SK-N-SH (cell line): ENCODE results near the gene MCRIP2. TPM values are rescaled to one million over a fixed set of nuclear protein-coding genes. Genes with fewer than 3 reads are reported as not detected.
A peak's percentile ranks its signal among the peaks of the same experiment; 100 is the strongest.

Source experiments
- CTCF ChIA-PET: fragments of 300-600, 350-600 bp; formaldehyde crosslinking; extraction: SDS; loops from one replicate; lab custom pipeline; 2021; lab: Yijun Ruan, JAX
- POLR2A ChIA-PET: fragments of 350-600 bp; sonication (Branson Sonifier 250); formaldehyde crosslinking; extraction: SDS; loops from one replicate; lab custom pipeline; 2020; ENCODE audit warnings: antibody characterized with exemption, inconsistent platforms; lab: Yijun Ruan, JAX
- DNase-seq: peaks from one replicate; pipeline ENCODE4 v3.0.0; 2012
- H2AFZ ChIP-seq: fragments of 200-600 bp; sonication (generic); 2 replicates; pipeline ENCODE4 v1.8.1; 2016; ENCODE audit warnings: antibody characterized with exemption, mild to moderate bottlenecking, low read depth
- H3F3A ChIP-seq: fragments of 200-600 bp; sonication (generic); replicated peaks from 2 replicates; pipeline ENCODE3; 2016; ENCODE audit warnings: antibody characterized with exemption, mild to moderate bottlenecking; ENCODE audit not compliant: insufficient read depth
- H3K27ac ChIP-seq, 2 experiments: fragments of 200-500 bp in 1 of 2; fragments of 200-600 bp in 1 of 2; sonication (Bioruptor generic) in 1 of 2; sonication (generic), shearing (Covaris generic) in 1 of 2; 2 replicates each; pipeline versions ENCODE4 v1.5.1 to v1.6.1; 2014 to 2016; ENCODE audit warnings: low read depth in 2 of 2, inconsistent platforms in 1 of 2, low read length in 1 of 2, mild to moderate bottlenecking in 1 of 2, mixed read lengths in 1 of 2
- H3K27me3 ChIP-seq: fragments of 200-600 bp; sonication (generic), shearing (Covaris generic); 2 replicates; pipeline ENCODE4 v1.6.1; 2016; ENCODE audit warnings: mixed run types; ENCODE audit not compliant: insufficient read depth
- H3K36me3 ChIP-seq, 2 experiments: fragments of 200-500 bp in 1 of 2; fragments of 200-600 bp in 1 of 2; sonication (Bioruptor generic) in 1 of 2; sonication (generic) in 1 of 2; replicated peaks in 1 of 2; 2 replicates each; pipeline versions ENCODE3 to v1.5.1; 2014 to 2016; ENCODE audit warnings: low read length in 1 of 2, mild to moderate bottlenecking in 1 of 2; ENCODE audit not compliant: insufficient read depth in 2 of 2, control insufficient read depth in 1 of 2
- H3K4me1 ChIP-seq, 2 experiments: fragments of 200-500 bp in 1 of 2; fragments of 200-600 bp in 1 of 2; sonication (Bioruptor generic) in 1 of 2; sonication (generic), shearing (Covaris generic) in 1 of 2; 2 replicates each; pipeline versions ENCODE4 v1.5.1 to v1.6.1; 2014 to 2016; ENCODE audit warnings: low read depth in 1 of 2, low read length in 1 of 2, mixed run types in 1 of 2; ENCODE audit not compliant: insufficient read depth in 2 of 2, control insufficient read depth in 1 of 2
- H3K4me2 ChIP-seq: fragments of 200-600 bp; sonication (generic), shearing (Covaris generic); 2 replicates; pipeline ENCODE4 v1.6.1; 2017; ENCODE audit warnings: mixed run types
- H3K4me3 ChIP-seq, 2 experiments: fragments of 200-500 bp in 1 of 2; fragments of 200-600 bp in 1 of 2; sonication (Bioruptor generic) in 1 of 2; sonication (generic), shearing (Covaris generic) in 1 of 2; 2 replicates each; pipeline versions ENCODE4 v1.5.1 to v1.8.1; 2014 to 2016; ENCODE audit warnings: low read depth in 2 of 2, inconsistent platforms in 1 of 2, low read length in 1 of 2, mild to moderate bottlenecking in 1 of 2, mixed read lengths in 1 of 2, moderate library complexity in 1 of 2
- H3K79me2 ChIP-seq: fragments of 200-600 bp; sonication (generic); 2 replicates; pipeline ENCODE4 v1.8.1; 2017; ENCODE audit warnings: mild to moderate bottlenecking; ENCODE audit not compliant: insufficient read depth
- H3K9ac ChIP-seq: fragments of 200-600 bp; sonication (generic); 2 replicates; pipeline ENCODE4 v1.6.1; 2017; ENCODE audit warnings: mixed run types
- H3K9me2 ChIP-seq: fragments of 200-600 bp; sonication (generic); 2 replicates; pipeline ENCODE4 v1.6.1; 2017; ENCODE audit warnings: mixed run types
- H3K9me3 ChIP-seq: fragments of 200-600 bp; sonication (generic); 2 replicates; pipeline ENCODE4 v1.6.1; 2017; ENCODE audit warnings: mixed run types, mild to moderate bottlenecking, moderate library complexity
- H4K20me1 ChIP-seq: fragments of 200-600 bp; sonication (generic); 2 replicates; pipeline ENCODE4 v1.6.1; 2017; ENCODE audit warnings: mild to moderate bottlenecking, mixed run types; ENCODE audit not compliant: insufficient read depth
- CHD2 ChIP-seq: fragments of 150-350 bp; IDR thresholded peaks from 2 replicates; pipeline ENCODE4 v1.6.1; 2018; ENCODE audit warnings: low read length; ENCODE audit not compliant: partially characterized antibody
- CTCF ChIP-seq: fragments of 200-600 bp; sonication (generic); IDR thresholded peaks from 2 replicates; pipeline ENCODE4 v1.6.1; 2017; ENCODE audit warnings: antibody characterized with exemption, mild to moderate bottlenecking, moderate library complexity
- EZH2phosphoT487 ChIP-seq: fragments of 200-600 bp; sonication (generic); IDR thresholded peaks from 2 replicates; pipeline ENCODE4 v1.6.1; 2017; ENCODE audit warnings: low read depth, mixed run types, mild to moderate bottlenecking, antibody characterized with exemption, moderate library complexity, borderline replicate concordance
- GATA2 ChIP-seq: sonication (generic); formaldehyde crosslinking; IDR thresholded peaks from 2 replicates; pipeline ENCODE4 v1.5.0; 2020; ENCODE audit warnings: mild to moderate bottlenecking, missing genetic modification reagents
- JUND ChIP-seq: IDR thresholded peaks from 2 replicates; pipeline ENCODE4 v1.4.0; 2012
- MAX ChIP-seq: IDR thresholded peaks from 2 replicates; pipeline ENCODE4 v1.4.0; 2012; ENCODE audit warnings: low read depth
- MEF2A ChIP-seq: IDR thresholded peaks from 2 replicates; pipeline ENCODE4 v1.4.0; 2012; ENCODE audit warnings: low read depth, borderline replicate concordance
- MXI1 ChIP-seq: IDR thresholded peaks from 2 replicates; pipeline ENCODE4 v1.6.1; 2012; ENCODE audit warnings: mild to moderate bottlenecking, low read depth, low read length, improper control_type of control experiment
- NRF1 ChIP-seq: IDR thresholded peaks from 2 replicates; pipeline ENCODE4 v1.6.1; 2012; ENCODE audit warnings: low read depth, mild to moderate bottlenecking, low read length
- PBX3 ChIP-seq: IDR thresholded peaks from 2 replicates; pipeline ENCODE4; 2012
- POLR2AphosphoS5 ChIP-seq: IDR thresholded peaks from 2 replicates; pipeline ENCODE4 v1.6.1; 2012; ENCODE audit warnings: low read depth, low read length
- REST ChIP-seq: IDR thresholded peaks from 2 replicates; pipeline ENCODE4 v1.6.1; 2012; ENCODE audit warnings: mild to moderate bottlenecking, low read depth, low read length, moderate library complexity
- RFX5 ChIP-seq: IDR thresholded peaks from 2 replicates; pipeline ENCODE4 v1.6.1; 2012; ENCODE audit warnings: mild to moderate bottlenecking, improper control_type of control experiment, low read length
- SIN3A ChIP-seq: IDR thresholded peaks from 2 replicates; pipeline ENCODE4 v1.6.1; 2012; ENCODE audit warnings: low read depth, mild to moderate bottlenecking, low read length, moderate library complexity, borderline replicate concordance
- TCF12 ChIP-seq: IDR thresholded peaks from 2 replicates; pipeline ENCODE4 v1.4.0; 2012
- USF1 ChIP-seq: IDR thresholded peaks from 2 replicates; pipeline ENCODE4 v1.4.0; 2012; ENCODE audit warnings: low read depth, borderline replicate concordance
- WGBS: methylation state at CpG from one replicate; pipeline ENCODE4 v1.1.6; 2017; ENCODE audit warnings: low lambda C conversion rate; 5-methylcytosine and 5-hydroxymethylcytosine counted together
- polyA plus RNA-seq, 3 experiments: library from polyadenylated mRNA; depleted of rRNA; stranded (reverse); fragments of >200 nt; gene quantifications; 2 replicates each; pipeline ENCODE4 v1.2.3, GENCODE V29; 2012

The MCRIP2 gene
- polyA plus RNA-seq, 1 of the 3 experiments (the other 2 are of a cell fraction): 36.9 TPM

GRCh38 chr16:629185-629832 lies 12.3 kb upstream of the MCRIP2 start:
- H3K4me1 ChIP-seq: peaks cover 10 to 30% of the 10 kb centered on the region in 2 experiments; a peak in 3 of 4 replicates
- peaks cover 0 to 16% of the 10 kb centered on the region in 2 experiments for H3K36me3 ChIP-seq
- H3K4me3 ChIP-seq: no peak overlapping the region
- H4K20me1 ChIP-seq: no peaks in the 10 kb centered on the region
- no peaks in the 10 kb centered on the region for H3K79me2 ChIP-seq
- H3K9me2 ChIP-seq: no peaks in the 10 kb centered on the region
- H3K27me3 ChIP-seq: no peaks in the 10 kb centered on the region
- H3K4me2 ChIP-seq: no peak overlapping the region
- H3K27ac ChIP-seq: peak overlapping the region in 1 of 2 experiments; percentile 62; a peak in 1 of 4 replicates
- ChIA-PET POLR2A (interaction anchor here (0.9 kb wide), 2 partner anchors 30 to 58 kb away, joined by 3 read pairs; no protein-coding TSS in a partner anchor), CTCF (interaction anchor here (1.3 kb wide), 1 partner anchor 39 kb away, joined by 3 read pairs; the partner anchor contains the start of gene RAB40C)
- no peaks in the 10 kb centered on the region for H3K9me3 ChIP-seq
- peaks cover 4% of the 10 kb centered on the region for H3F3A ChIP-seq
- WGBS: 91% methylated on average over 15 of the region's 29 CpGs
- no peak overlapping the region for H3K9ac ChIP-seq
- no peak overlapping the region for H2AFZ ChIP-seq
- TF ChIP-seq GATA2 (CRISPR knock-in tag) (no peak), REST (no peak), MXI1 (0 out of 2 replicates have a peak, but pooled peaks have one; percentile 28), PBX3 (no peak)
- peak; percentile 84 for DNase-seq

GRCh38 chr16:629833-630248 lies 11.8 kb upstream of the MCRIP2 start:
- TF ChIP-seq JUND: no peak
- no peak for TF ChIP-seq POLR2AphosphoS5
- TF ChIP-seq CTCF: no peak
- no peak for TF ChIP-seq GATA2 (CRISPR knock-in tag)
- TF ChIP-seq CHD2: no peak
- no peak for TF ChIP-seq USF1
- TF ChIP-seq TCF12: no peak
- no peak for TF ChIP-seq MEF2A
- TF ChIP-seq PBX3: no peak
- TF ChIP-seq EZH2phosphoT487: no peak
- TF ChIP-seq RFX5: no peak
- TF ChIP-seq NRF1: no peak
- TF ChIP-seq SIN3A: no peak
- TF ChIP-seq MAX: no peak

More at GRCh38 chr16:629833-630248, 11.8 kb upstream of the MCRIP2 start:
- H3F3A ChIP-seq: no peaks in the 10 kb centered on the region
- no peaks in the 10 kb centered on the region for H4K20me1 ChIP-seq
- peak overlapping the region in 1 of 2 experiments; percentile 50; a peak in 1 of 4 replicates for H3K27ac ChIP-seq
- H2AFZ ChIP-seq: no peak overlapping the region
- no peak for DNase-seq
- ChIA-PET POLR2A (interaction anchor here (0.9 kb wide), 2 partner anchors 29 to 59 kb away, joined by 3 read pairs; no protein-coding TSS in a partner anchor), CTCF (no interaction called here)
- no peak overlapping the region for H3K4me3 ChIP-seq
- H3K36me3 ChIP-seq: peaks cover 0 to 18% of the 10 kb centered on the region in 2 experiments
- H3K79me2 ChIP-seq: peaks cover 2% of the 10 kb centered on the region; the same call in 1 of the 2 replicates
- H3K9me2 ChIP-seq: no peaks in the 10 kb centered on the region
- no peaks in the 10 kb centered on the region for H3K27me3 ChIP-seq
- H3K9ac ChIP-seq: no peak overlapping the region
- no peaks in the 10 kb centered on the region for H3K9me3 ChIP-seq
- H3K4me2 ChIP-seq: no peak overlapping the region
- whole genome bisulfite sequencing: no CpG with 5 or more reads among the region's 11 CpGs
- H3K4me1 ChIP-seq: peaks cover 10 to 29% of the 10 kb centered on the region in 2 experiments; a peak in 3 of 4 replicates
